Measurements from ENCODE around the gene FAM76A.

FAM76A gene

DNA sequence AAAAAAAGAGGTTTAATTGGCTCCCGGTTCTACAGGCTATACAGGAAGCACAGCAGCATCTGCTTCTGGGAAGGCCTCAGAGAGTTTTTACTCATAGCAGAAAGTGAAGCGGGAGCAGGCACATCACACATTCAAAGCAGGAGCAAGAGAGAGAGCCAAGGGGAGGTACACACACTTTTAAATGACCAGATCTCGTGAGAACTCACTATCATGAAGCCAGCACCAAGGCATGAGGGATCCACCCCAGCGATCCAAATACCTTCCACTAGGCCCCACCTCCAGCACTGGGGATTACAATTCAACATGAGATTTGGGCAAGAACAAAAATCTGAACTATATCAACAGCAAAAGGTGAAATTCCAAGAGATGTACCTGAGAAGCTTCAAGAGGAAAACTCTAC, 20.8 kb upstream of the FAM76A start:
- DNase-seq (no peak), ATAC-seq (ENCODE audit: insufficient read depth, low read depth) (no peak)
- peak overlapping the region; percentile 31; the same call in 1 of the 2 replicates for H2AFZ ChIP-seq (ENCODE audit: low read depth, low read length)

DNA sequence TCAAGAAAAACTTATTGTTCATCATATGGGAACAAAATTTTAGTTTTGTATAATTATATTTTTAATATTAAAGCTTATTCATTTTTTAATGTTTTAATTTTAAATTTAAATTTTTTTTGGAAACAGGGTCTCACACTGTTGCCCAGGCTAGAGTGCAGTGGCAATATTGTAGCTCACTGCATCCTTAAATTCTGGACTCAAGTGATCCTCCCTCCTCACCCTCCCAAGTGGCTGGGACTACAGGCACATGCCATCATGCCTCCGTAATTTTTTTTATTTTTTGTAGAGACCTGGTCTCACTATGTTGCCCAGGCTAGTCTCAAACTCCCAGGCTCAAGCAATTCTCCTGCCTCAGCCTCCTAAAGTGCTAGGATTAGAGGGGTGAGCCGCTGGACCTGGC, 20.2 kb upstream of the FAM76A start:
- H3K9me3 ChIP-seq (ENCODE audit: insufficient read depth, low read length, severe bottlenecking) = peaks cover 8% of the 10 kb centered on the region
- H3K36me3 ChIP-seq (ENCODE audit: insufficient read depth, low read length) = no peaks in the 10 kb centered on the region
- no peak for ATAC-seq (ENCODE audit: insufficient read depth, low read depth)
- no peak overlapping the region for H3K27ac ChIP-seq (ENCODE audit: low read length)
- H3K4me2 ChIP-seq (ENCODE audit: insufficient read depth, low read length) = no peak overlapping the region
- DNase-seq = no peak
- H2AFZ ChIP-seq (ENCODE audit: low read depth, low read length) = no peak overlapping the region
- H3K9ac ChIP-seq (ENCODE audit: low read depth, low read length) = no peak overlapping the region
- H3K4me1 ChIP-seq (ENCODE audit: insufficient read depth, low read length) = no peaks in the 10 kb centered on the region
- H4K20me1 ChIP-seq (ENCODE audit: insufficient read depth, low read length) = no peaks in the 10 kb centered on the region
- TF ChIP-seq, protein P1, sequence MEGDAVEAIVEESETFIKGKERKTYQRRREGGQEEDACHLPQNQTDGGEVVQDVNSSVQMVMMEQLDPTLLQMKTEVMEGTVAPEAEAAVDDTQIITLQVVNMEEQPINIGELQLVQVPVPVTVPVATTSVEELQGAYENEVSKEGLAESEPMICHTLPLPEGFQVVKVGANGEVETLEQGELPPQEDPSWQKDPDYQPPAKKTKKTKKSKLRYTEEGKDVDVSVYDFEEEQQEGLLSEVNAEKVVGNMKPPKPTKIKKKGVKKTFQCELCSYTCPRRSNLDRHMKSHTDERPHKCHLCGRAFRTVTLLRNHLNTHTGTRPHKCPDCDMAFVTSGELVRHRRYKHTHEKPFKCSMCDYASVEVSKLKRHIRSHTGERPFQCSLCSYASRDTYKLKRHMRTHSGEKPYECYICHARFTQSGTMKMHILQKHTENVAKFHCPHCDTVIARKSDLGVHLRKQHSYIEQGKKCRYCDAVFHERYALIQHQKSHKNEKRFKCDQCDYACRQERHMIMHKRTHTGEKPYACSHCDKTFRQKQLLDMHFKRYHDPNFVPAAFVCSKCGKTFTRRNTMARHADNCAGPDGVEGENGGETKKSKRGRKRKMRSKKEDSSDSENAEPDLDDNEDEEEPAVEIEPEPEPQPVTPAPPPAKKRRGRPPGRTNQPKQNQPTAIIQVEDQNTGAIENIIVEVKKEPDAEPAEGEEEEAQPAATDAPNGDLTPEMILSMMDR (IDR thresholded peaks at IDR 0.05; ENCODE audit: borderline replicate concordance, extremely low read depth, low read length, poor library complexity, severe bottlenecking) = no peak
- no peak for TF ChIP-seq EZH2 (IDR thresholded peaks at IDR 0.05; ENCODE audit: borderline replicate concordance, low read depth, low read length, severe bottlenecking)
- H3K27me3 ChIP-seq (ENCODE audit: insufficient read depth, low read length, poor library complexity) = no peaks in the 10 kb centered on the region
- no peak overlapping the region for H3K4me3 ChIP-seq (ENCODE audit: low read depth in 1 of 2, low read length in 2 of 2)
- H3K79me2 ChIP-seq (ENCODE audit: insufficient read depth, low read length) = no peaks in the 10 kb centered on the region

More for the DNA sequence above, 20.8 kb upstream of the FAM76A start:
- peaks cover 8% of the 10 kb centered on the region for H3K9me3 ChIP-seq (ENCODE audit: insufficient read depth, low read length, severe bottlenecking)
- TF ChIP-seq EZH2 (IDR thresholded peaks at IDR 0.05; ENCODE audit: borderline replicate concordance, low read depth, low read length, severe bottlenecking) = no peak
- TF ChIP-seq, protein P1 (IDR thresholded peaks at IDR 0.05; ENCODE audit: borderline replicate concordance, extremely low read depth, low read length, poor library complexity, severe bottlenecking) = no peak
- no peak overlapping the region for H3K4me3 ChIP-seq (ENCODE audit: low read depth in 1 of 2, low read length in 2 of 2)
- no peaks in the 10 kb centered on the region for H3K4me1 ChIP-seq (ENCODE audit: insufficient read depth, low read length)
- no peaks in the 10 kb centered on the region for H4K20me1 ChIP-seq (ENCODE audit: insufficient read depth, low read length)
- no peak overlapping the region for H3K27ac ChIP-seq (ENCODE audit: low read length)
- no peaks in the 10 kb centered on the region for H3K79me2 ChIP-seq (ENCODE audit: insufficient read depth, low read length)
- H3K9ac ChIP-seq (ENCODE audit: low read depth, low read length) = no peak overlapping the region
- H3K27me3 ChIP-seq (ENCODE audit: insufficient read depth, low read length, poor library complexity) = no peaks in the 10 kb centered on the region
- H3K36me3 ChIP-seq (ENCODE audit: insufficient read depth, low read length) = no peaks in the 10 kb centered on the region
- no peak overlapping the region for H3K4me2 ChIP-seq (ENCODE audit: insufficient read depth, low read length)

DNA sequence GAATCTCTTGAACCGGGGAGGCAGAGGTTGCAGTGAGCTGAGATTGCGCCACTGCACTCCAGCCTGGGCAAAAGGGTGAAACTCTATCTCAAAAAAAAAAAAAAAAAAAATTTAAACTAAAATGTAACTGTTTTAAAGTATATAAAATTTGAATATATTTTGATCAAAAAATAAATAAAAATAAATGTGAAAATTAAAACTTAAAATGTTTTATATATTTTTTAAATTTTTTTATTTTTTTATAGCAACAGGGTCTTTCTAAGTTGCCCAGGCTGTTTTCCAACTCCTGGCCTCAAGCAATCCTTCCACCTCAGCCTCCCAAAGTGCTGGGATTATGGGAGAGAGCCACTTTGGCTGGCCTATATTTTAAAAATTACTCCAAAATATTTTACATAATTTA, 15.2 kb upstream of the FAM76A start:
- Histone ChIP-seq H3K27me3 (ENCODE audit: insufficient read depth, low read length, poor library complexity) (no peaks in the 10 kb centered on the region), H3K36me3 (ENCODE audit: insufficient read depth, low read length) (no peaks in the 10 kb centered on the region), H4K20me1 (ENCODE audit: insufficient read depth, low read length) (no peaks in the 10 kb centered on the region), H3K4me3 (ENCODE audit: low read depth in 1 of 2, low read length in 2 of 2) (no peak overlapping the region), H3K9me3 (ENCODE audit: insufficient read depth, low read length, severe bottlenecking) (no peaks in the 10 kb centered on the region), H3K79me2 (ENCODE audit: insufficient read depth, low read length) (no peaks in the 10 kb centered on the region), H3K4me1 (ENCODE audit: insufficient read depth, low read length) (peaks cover 32% of the 10 kb centered on the region), H3K9ac (ENCODE audit: low read depth, low read length) (no peak overlapping the region), H2AFZ (ENCODE audit: low read depth, low read length) (no peak overlapping the region), H3K27ac (ENCODE audit: low read length) (no peak overlapping the region), H3K4me2 (ENCODE audit: insufficient read depth, low read length) (no peak overlapping the region)
- DNase-seq (no peak), ATAC-seq (ENCODE audit: insufficient read depth, low read depth) (no peak)
- no peak for TF ChIP-seq EZH2 (IDR thresholded peaks at IDR 0.05; ENCODE audit: borderline replicate concordance, low read depth, low read length, severe bottlenecking)
- TF ChIP-seq, protein P1 (IDR thresholded peaks at IDR 0.05; ENCODE audit: borderline replicate concordance, extremely low read depth, low read length, poor library complexity, severe bottlenecking) = no peak

Data from DND-41 (cell line).